Suprapubic skin (tissue), 4 donors: ENCODE data around the gene ELANE.

Source experiments
- POLR2A ChIP-seq, 2 donors: fragments of 450-650 bp; IDR thresholded peaks; one replicate each; pipeline ENCODE4 v1.6.1; 2017; ENCODE audit warnings: antibody characterized with exemption in 2 of 2, mild to moderate bottlenecking in 2 of 2, moderate library complexity in 2 of 2
- POLR2AphosphoS5 ChIP-seq, 3 donors: sonication (generic); formaldehyde crosslinking; IDR thresholded peaks; one replicate each; pipeline ENCODE4 v1.6.1; 2017; ENCODE audit warnings: antibody characterized with exemption in 3 of 3
- TF ChIP-seq, protein P1 (sequence below), 2 donors: fragments of 200-600 bp in 1 of 2; fragments of 450-650 bp in 1 of 2; sonication (generic) in 1 of 2; IDR thresholded peaks; one replicate each; pipeline ENCODE4 v1.5.1; 2016 to 2019; ENCODE audit warnings: antibody characterized with exemption in 2 of 2, mild to moderate bottlenecking in 1 of 2, moderate library complexity in 1 of 2

GRCh38 chr19:862581-863314, 10.6 kb downstream of the ELANE start:
- TF ChIP-seq, protein P1, sequence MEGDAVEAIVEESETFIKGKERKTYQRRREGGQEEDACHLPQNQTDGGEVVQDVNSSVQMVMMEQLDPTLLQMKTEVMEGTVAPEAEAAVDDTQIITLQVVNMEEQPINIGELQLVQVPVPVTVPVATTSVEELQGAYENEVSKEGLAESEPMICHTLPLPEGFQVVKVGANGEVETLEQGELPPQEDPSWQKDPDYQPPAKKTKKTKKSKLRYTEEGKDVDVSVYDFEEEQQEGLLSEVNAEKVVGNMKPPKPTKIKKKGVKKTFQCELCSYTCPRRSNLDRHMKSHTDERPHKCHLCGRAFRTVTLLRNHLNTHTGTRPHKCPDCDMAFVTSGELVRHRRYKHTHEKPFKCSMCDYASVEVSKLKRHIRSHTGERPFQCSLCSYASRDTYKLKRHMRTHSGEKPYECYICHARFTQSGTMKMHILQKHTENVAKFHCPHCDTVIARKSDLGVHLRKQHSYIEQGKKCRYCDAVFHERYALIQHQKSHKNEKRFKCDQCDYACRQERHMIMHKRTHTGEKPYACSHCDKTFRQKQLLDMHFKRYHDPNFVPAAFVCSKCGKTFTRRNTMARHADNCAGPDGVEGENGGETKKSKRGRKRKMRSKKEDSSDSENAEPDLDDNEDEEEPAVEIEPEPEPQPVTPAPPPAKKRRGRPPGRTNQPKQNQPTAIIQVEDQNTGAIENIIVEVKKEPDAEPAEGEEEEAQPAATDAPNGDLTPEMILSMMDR (IDR thresholded peaks at IDR 0.05): no peak
- TF ChIP-seq POLR2AphosphoS5 (IDR thresholded peaks at IDR 0.05) (no peak), POLR2A (IDR thresholded peaks at IDR 0.05) (no peak)
